ENCODE data around the gene ACKR2. TPM values are rescaled to one million over a fixed set of nuclear protein-coding genes. Genes with fewer than 3 reads are reported as not detected.

ACKR2 gene
- polyA plus RNA-seq, 1 donor (not counting 4 experiments of a cell fraction or from before 2014, with no cell fraction given) = 0.22 TPM

GRCh38 chr3:42820746-42821051 is 11.5 kb downstream of the ACKR2 start:
- dilution Hi-C loops (cut with MboI; ENCODE audit: extremely low pct_ligation_motif_present, low sequenced_read_pairs) = no loop called here
- H3K4me3 ChIP-seq (ENCODE audit: control insufficient read depth in 2 of 3, extremely low read depth in 1 of 3, insufficient read depth in 2 of 3, low read depth in 1 of 3, low read length in 3 of 3) = no peak overlapping the region
- no peak overlapping the region for H3K27ac ChIP-seq (ENCODE audit: control insufficient read depth, insufficient read depth, low read length)
- no peaks in the 10 kb centered on the region for H3K9me3 ChIP-seq (ENCODE audit: control insufficient read depth, low read depth, low read length)
- H3K27me3 ChIP-seq (ENCODE audit: control insufficient read depth, extremely low read depth, insufficient read depth, low read length) = no peaks in the 10 kb centered on the region
- H3K9ac ChIP-seq (ENCODE audit: control insufficient read depth, extremely low read depth, insufficient read depth, low read length) = no peak overlapping the region
- H4K20me1 ChIP-seq (ENCODE audit: control insufficient read depth, extremely low read depth, insufficient read depth, low read length) = no peaks in the 10 kb centered on the region
- no peak overlapping the region for H3K4me2 ChIP-seq (ENCODE audit: control insufficient read depth, extremely low read depth, insufficient read depth, low read depth, low read length)
- no peak overlapping the region for H2AFZ ChIP-seq (ENCODE audit: control insufficient read depth, low read length)
- no peak for TF ChIP-seq EZH2 (IDR thresholded peaks at IDR 0.05; ENCODE audit: low read length)
- no peak for TF ChIP-seq CTCF (optimal IDR thresholded peaks at IDR 0.05 in 1 of 3, IDR thresholded peaks at IDR 0.05 in 1 of 3, conservative IDR thresholded peaks at IDR 0.05 in 1 of 3; ENCODE audit: extremely low read depth in 1 of 3, insufficient read depth in 2 of 3, low read length in 3 of 3)
- no peaks in the 10 kb centered on the region for H3K79me2 ChIP-seq (ENCODE audit: control insufficient read depth, insufficient read depth, low read length)
- peaks cover 24% of the 10 kb centered on the region for H3K4me1 ChIP-seq (ENCODE audit: control insufficient read depth, extremely low read depth, insufficient read depth, low read length)
- DNase-seq (ENCODE audit: low read depth, low spot score) (no peak), FAIRE-seq (no peak)
- no peaks in the 10 kb centered on the region for H3K9me1 ChIP-seq (ENCODE audit: control insufficient read depth, extremely low read depth, insufficient read depth, low read length)
- no peaks in the 10 kb centered on the region for H3K36me3 ChIP-seq (ENCODE audit: control insufficient read depth in 2 of 2, extremely low read depth in 1 of 2, insufficient read depth in 2 of 2, low read length in 2 of 2)

GRCh38 chr3:42822828-42823227 is 13.6 kb downstream of the ACKR2 start:
- dilution Hi-C loops (cut with MboI; ENCODE audit: extremely low pct_ligation_motif_present, low sequenced_read_pairs) = no loop called here
- DNase-seq (ENCODE audit: low read depth, low spot score) (no peak), FAIRE-seq (no peak)
- Histone ChIP-seq H3K4me1 (ENCODE audit: control insufficient read depth, extremely low read depth, insufficient read depth, low read length) (peaks cover 21% of the 10 kb centered on the region), H3K9ac (ENCODE audit: control insufficient read depth, extremely low read depth, insufficient read depth, low read length) (peak overlapping the region; percentile 22), H3K9me3 (ENCODE audit: control insufficient read depth, low read depth, low read length) (no peaks in the 10 kb centered on the region), H3K27me3 (ENCODE audit: control insufficient read depth, extremely low read depth, insufficient read depth, low read length) (no peaks in the 10 kb centered on the region), H3K27ac (ENCODE audit: control insufficient read depth, insufficient read depth, low read length) (peak overlapping the region; percentile 69), H3K4me2 (ENCODE audit: control insufficient read depth, extremely low read depth, insufficient read depth, low read depth, low read length) (peak overlapping the region; percentile 80), H3K9me1 (ENCODE audit: control insufficient read depth, extremely low read depth, insufficient read depth, low read length) (no peaks in the 10 kb centered on the region), H3K79me2 (ENCODE audit: control insufficient read depth, insufficient read depth, low read length) (no peaks in the 10 kb centered on the region), H4K20me1 (ENCODE audit: control insufficient read depth, extremely low read depth, insufficient read depth, low read length) (no peaks in the 10 kb centered on the region), H3K4me3 (ENCODE audit: control insufficient read depth in 2 of 3, extremely low read depth in 1 of 3, insufficient read depth in 2 of 3, low read depth in 1 of 3, low read length in 3 of 3) (peak overlapping the region in 1 of 3 experiments; percentile 23), H2AFZ (ENCODE audit: control insufficient read depth, low read length) (peak overlapping the region; percentile 62), H3K36me3 (ENCODE audit: control insufficient read depth in 2 of 2, extremely low read depth in 1 of 2, insufficient read depth in 2 of 2, low read length in 2 of 2) (no peaks in the 10 kb centered on the region)
- TF ChIP-seq CTCF (optimal IDR thresholded peaks at IDR 0.05 in 1 of 3, IDR thresholded peaks at IDR 0.05 in 1 of 3, conservative IDR thresholded peaks at IDR 0.05 in 1 of 3; ENCODE audit: extremely low read depth in 1 of 3, insufficient read depth in 2 of 3, low read length in 3 of 3) (no peak), EZH2 (IDR thresholded peaks at IDR 0.05; ENCODE audit: low read length) (no peak)

Data from keratinocyte (primary cell).